Frontal cortex (tissue), 4 donors: ENCODE data around the gene EIF4E2. TPM values are rescaled to one million over a fixed set of nuclear protein-coding genes. Genes with fewer than 3 reads are reported as not detected.
A peak's percentile ranks its signal among the peaks of the same experiment; 100 is the strongest.
"Not testable (repeated sequence)": the region's sequence is repeated elsewhere in the genome, so short reads cannot be mapped to it uniquely, and the experiment has no call there.

Experiments used
- DNase-seq, 2 donors: peaks; one replicate each; pipeline ENCODE4 v3.0.0; 2012; ENCODE audit warnings: low spot score in 2 of 2
- FAIRE-seq: peaks from 2 replicates; lab custom pipeline; 2012; peaks lifted over from hg19 to GRCh38; lab: Jason Lieb, UNC
- total RNA-seq: library from RNA; depleted of rRNA; stranded (reverse); fragments of >200 nt; gene quantifications from one replicate; pipeline ENCODE4 v1.2.3, GENCODE V29; 2014
- donor health status: control.
- donor health status: control.
- donor health status: control.

The EIF4E2 gene
- total RNA-seq, 1 donor from 2014 or later: 38.3 TPM

GRCh38 chr2:232521959-232522622 is 28.4 kb upstream of the EIF4E2 start:
- DNase-seq: peak; percentile 87 to 89
- FAIRE-seq: no peak

- FAIRE-seq (no peak), DNase-seq (no peak)
Observed at GRCh38 chr2:232522623-232523401, 27.7 kb upstream of the EIF4E2 start.

- no peak for FAIRE-seq
- no peak for DNase-seq
Observed at GRCh38 chr2:232523402-232523681, 27.1 kb upstream of the EIF4E2 start.

- DNase-seq (peak; percentile 55 to 59), FAIRE-seq (no peak)
Observed at GRCh38 chr2:232523682-232524597, 26.5 kb upstream of the EIF4E2 start.

GRCh38 chr2:232524771-232525170 is 25.7 kb upstream of the EIF4E2 start:
- FAIRE-seq (no peak), DNase-seq (no peak)

GRCh38 chr2:232525199-232525598 is 25.3 kb upstream of the EIF4E2 start:
- no peak for DNase-seq
- no peak for FAIRE-seq

- FAIRE-seq (no peak), DNase-seq (peak; percentile 66 to 81)
Observed at GRCh38 chr2:232525791-232526371, 24.6 kb upstream of the EIF4E2 start, which contains the start of gene CHRND. Gene CHRND (plus strand): TSS chr2:232526160. CDS start chr2:232526216, 56 bp downstream.

- FAIRE-seq (no peak), DNase-seq (no peak)
Observed at GRCh38 chr2:232526372-232526941, 24.0 kb upstream of the EIF4E2 start.

- FAIRE-seq (no peak), DNase-seq (no peak)
Observed at GRCh38 chr2:232527905-232528470, 22.5 kb upstream of the EIF4E2 start.

- FAIRE-seq: no peak
Observed at GRCh38 chr2:232528746-232529460, 21.6 kb upstream of the EIF4E2 start.

GRCh38 chr2:232529806-232530547 is 20.5 kb upstream of the EIF4E2 start:
- DNase-seq: no peak
- FAIRE-seq: no peak

More at GRCh38 chr2:232528746-232529460, 21.6 kb upstream of the EIF4E2 start:
- DNase-seq: no peak

- no peak for DNase-seq
- FAIRE-seq: no peak
Observed at GRCh38 chr2:232530626-232531260, 19.7 kb upstream of the EIF4E2 start.

- FAIRE-seq (no peak), DNase-seq (no peak)
Observed at GRCh38 chr2:232532419-232532818, 18.1 kb upstream of the EIF4E2 start.

GRCh38 chr2:232532821-232533220 is 17.7 kb upstream of the EIF4E2 start:
- not testable (repeated sequence) for DNase-seq, FAIRE-seq

GRCh38 chr2:232533944-232534710 is 16.4 kb upstream of the EIF4E2 start:
- no peak for FAIRE-seq
- no peak for DNase-seq

- DNase-seq (no peak), FAIRE-seq (no peak)
Observed at GRCh38 chr2:232534940-232535651, 15.4 kb upstream of the EIF4E2 start.
